DMS153 treated with DMSO at 0.1 percent for 48 hours (cell line): ENCODE measurements around the gene ADAMTSL1.

Experiments
- DNase-seq: peaks from one replicate; lab custom pipeline; 2025; ENCODE audit not compliant: unreplicated experiment; lab: John Stamatoyannopoulos, UW

ADAMTSL1 gene

GRCh38 chr9:18496256-18497000 lies 22.5 kb downstream of the ADAMTSL1 start:
- no peak for DNase-seq

GRCh38 chr9:18499062-18499461 lies 25.1 kb downstream of the ADAMTSL1 start:
- DNase-seq, result no peak

GRCh38 chr9:18499980-18500379 lies 26.0 kb downstream of the ADAMTSL1 start:
- no peak for DNase-seq

GRCh38 chr9:18500451-18500850 lies 26.5 kb downstream of the ADAMTSL1 start:
- DNase-seq, result no peak

GRCh38 chr9:18501949-18502348 lies 28.0 kb downstream of the ADAMTSL1 start:
- DNase-seq, result no peak

GRCh38 chr9:18502546-18502945 lies 28.6 kb downstream of the ADAMTSL1 start:
- DNase-seq, result no peak

GRCh38 chr9:18504707-18505106 lies 30.8 kb downstream of the ADAMTSL1 start:
- DNase-seq, result no peak

GRCh38 chr9:18507151-18507550 lies 33.2 kb downstream of the ADAMTSL1 start:
- DNase-seq, result no peak

GRCh38 chr9:18516514-18516913 lies 42.6 kb downstream of the ADAMTSL1 start:
- DNase-seq, result no peak

- no peak for DNase-seq
Observed at GRCh38 chr9:18516965-18517364, 43.0 kb downstream of the ADAMTSL1 start.

GRCh38 chr9:18520416-18521047 lies 46.6 kb downstream of the ADAMTSL1 start:
- DNase-seq, result no peak

- DNase-seq, result no peak
Observed at GRCh38 chr9:18526685-18527084, 52.7 kb downstream of the ADAMTSL1 start.

GRCh38 chr9:18531136-18532065 lies 57.4 kb downstream of the ADAMTSL1 start:
- no peak for DNase-seq

GRCh38 chr9:18534611-18535010 lies 60.7 kb downstream of the ADAMTSL1 start:
- no peak for DNase-seq

- no peak for DNase-seq
Observed at GRCh38 chr9:18536554-18536953, 62.6 kb downstream of the ADAMTSL1 start.

GRCh38 chr9:18539203-18539693 lies 65.3 kb downstream of the ADAMTSL1 start:
- DNase-seq, result no peak

GRCh38 chr9:18542837-18543405 lies 69.0 kb downstream of the ADAMTSL1 start:
- no peak for DNase-seq

GRCh38 chr9:18543406-18544192 lies 69.6 kb downstream of the ADAMTSL1 start:
- no peak for DNase-seq

GRCh38 chr9:18544456-18544855 lies 70.5 kb downstream of the ADAMTSL1 start:
- no peak for DNase-seq

GRCh38 chr9:18545636-18546360 lies 71.8 kb downstream of the ADAMTSL1 start:
- DNase-seq, result no peak
